OCI-M2 (cell line): ENCODE measurements around the gene UROS.

Source experiments
- DNase-seq: peaks from one replicate; lab custom pipeline; 2025; ENCODE audit not compliant: unreplicated experiment; lab: John Stamatoyannopoulos, UW

The UROS gene

DNA sequence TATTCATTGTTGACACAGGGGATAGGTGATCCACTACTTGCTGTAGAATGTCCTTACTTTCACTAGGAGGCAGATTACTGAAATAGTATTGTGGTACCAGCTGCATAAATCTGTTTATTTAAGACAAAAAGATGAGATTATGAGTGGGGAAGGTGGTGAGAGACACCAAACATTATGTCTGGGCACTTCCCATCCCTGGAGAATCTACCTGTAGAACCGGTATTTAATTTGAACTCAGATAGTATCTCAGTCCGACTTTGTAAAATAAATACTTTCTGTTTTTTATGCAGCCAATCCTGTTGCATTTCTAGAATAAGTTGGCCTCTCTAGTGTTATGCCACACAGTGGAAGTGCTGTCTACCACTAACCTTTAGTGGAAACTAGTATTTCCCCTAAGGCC lies 13.7 kb upstream of the UROS start:
- DNase-seq: no peak

- no peak for DNase-seq
Observed at GRCh38 chr10:125828311-125828710, 5.3 kb upstream of the UROS start.

DNA sequence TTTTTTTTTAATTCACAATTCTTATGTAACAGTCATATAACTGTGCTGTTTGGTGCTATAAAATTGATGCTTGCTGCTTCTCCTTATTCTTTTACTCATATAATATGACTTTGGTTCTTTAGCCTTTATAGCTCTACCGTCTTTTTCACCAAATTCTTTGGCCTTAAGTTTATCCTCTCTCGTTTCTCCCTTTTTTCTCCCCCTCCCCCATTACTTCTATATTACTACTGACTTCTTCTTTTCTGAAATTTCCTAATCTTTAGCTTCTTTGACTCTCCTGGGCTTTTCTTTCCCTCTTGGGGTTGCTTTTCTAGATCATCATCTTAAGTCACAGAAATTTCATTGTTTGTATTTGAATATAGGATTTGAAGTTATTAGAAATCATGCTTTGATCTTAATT lies 4.1 kb upstream of the UROS start:
- no peak for DNase-seq

GRCh38 chr10:125824736-125825135 lies 1.7 kb upstream of the UROS start:
- no peak for DNase-seq

GRCh38 chr10:125823663-125824251 lies 699 bp upstream of the UROS start:
- no peak for DNase-seq

DNA sequence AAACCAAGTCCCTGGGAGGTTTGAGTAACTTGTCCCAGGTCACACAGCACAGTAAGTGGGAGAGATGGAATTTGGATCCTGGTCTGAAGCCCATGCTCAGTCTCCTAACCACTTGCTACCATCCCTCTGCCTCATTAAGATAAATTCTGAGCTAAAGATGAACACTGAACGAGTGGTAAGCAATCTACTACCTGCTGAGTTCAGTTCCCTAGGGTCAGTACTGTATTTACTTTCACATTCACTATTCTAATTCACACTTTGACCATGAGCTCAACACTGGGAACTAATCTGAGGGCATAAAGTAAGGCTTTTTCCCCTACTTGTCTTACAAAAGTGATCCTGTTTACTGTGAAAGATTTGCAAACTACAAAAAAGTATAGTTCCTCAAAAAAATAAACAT lies 2.4 kb downstream of the UROS start:
- DNase-seq: no peak

DNA sequence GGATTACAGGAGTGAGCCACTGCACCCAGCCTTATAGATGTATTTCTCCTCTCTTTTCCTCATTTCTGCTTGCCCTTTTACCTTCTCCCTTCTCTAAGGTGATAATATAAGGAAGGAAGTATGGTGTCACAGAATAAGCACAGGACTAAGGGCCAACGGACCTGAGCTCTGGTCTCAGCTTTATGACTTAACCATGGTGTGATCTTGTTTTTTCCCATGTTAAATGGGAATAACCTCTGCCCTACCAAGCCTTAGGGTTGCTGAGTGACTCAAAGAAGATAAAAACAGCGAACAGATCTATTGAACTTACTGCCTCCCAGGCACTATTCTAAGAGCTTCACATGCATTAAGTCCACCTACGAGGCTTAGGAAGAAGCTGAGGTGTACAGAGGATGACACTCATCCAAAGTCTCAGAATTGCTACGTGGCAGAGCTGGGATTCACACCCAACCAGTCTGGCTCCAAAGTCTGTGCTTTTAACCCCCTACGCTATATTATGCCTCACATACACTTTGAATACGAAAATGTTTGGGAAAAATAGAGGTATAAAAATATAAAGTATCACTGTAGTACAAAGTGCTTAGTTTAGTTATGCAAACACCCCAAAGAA lies 5.6 kb downstream of the UROS start:
- DNase-seq: no peak

- peak; percentile 76 for DNase-seq
Observed at GRCh38 chr10:125816548-125816947, 6.5 kb downstream of the UROS start.

DNA sequence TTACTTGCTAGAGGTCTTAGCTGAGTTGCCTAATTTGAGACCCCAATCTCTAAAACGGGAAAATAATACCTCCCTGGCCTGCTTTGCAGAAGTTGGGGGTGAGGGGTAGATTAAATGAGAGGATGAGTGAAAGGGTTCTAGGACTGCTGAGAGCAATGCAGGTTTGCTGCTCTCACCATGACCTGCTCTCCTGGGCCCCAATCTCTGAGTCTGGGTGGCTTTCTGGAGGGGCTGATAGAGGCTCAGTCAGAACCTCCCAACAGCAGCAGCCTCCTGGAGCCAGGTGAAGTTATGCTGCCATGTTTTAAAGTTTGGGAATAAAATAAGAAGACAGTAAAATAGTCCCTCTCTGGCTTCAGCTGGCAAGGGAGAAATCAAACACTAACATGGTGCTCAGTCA lies 7.3 kb downstream of the UROS start:
- DNase-seq: no peak

DNA sequence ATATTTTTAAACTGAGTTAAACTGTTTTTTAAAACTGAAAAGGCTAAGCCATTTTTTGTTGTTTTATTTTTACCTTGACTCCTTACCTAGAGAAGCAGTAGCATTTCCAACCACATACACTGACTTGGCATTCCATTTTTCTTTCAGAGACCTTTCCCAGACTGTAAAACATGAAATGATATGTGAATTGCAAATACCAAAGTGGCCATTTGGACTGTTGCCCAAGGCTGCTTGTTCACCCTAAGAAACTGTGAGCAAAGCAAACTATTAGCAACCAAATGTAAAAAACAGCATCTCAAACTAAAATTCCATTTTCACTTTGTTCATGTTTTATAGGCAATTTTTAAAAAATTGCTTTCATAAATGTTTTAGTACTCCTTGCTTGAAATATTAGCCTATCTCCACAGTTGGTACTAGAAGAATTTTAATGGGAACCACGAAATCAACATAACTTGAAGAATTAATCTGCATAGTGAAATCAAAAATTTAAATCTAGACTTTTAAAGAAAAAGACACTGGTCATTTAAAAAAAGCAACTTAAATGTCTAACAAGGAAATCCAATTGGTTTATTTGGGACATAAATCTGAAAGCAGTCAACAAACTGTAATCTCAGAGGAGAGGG lies 10.8 kb downstream of the UROS start:
- no peak for DNase-seq

DNA sequence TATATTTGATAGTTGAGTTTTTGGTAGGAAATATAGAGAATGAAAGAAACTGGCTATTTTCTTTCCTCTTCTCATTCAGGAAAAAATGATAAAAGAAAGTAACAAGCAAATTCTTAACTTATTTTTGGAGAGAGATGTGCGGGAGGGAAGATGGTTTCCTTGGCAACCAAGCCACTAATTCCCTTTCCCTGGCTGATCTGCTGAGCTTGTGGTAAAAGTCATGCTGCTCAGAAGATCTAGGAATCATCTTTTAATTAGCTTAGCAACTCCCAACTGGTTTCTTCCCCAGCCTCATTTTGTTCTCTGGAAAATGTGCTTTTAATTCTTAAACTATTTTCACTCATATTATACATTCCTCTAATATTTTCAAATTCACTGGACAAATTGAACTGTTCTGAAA lies 11.8 kb downstream of the UROS start:
- no peak for DNase-seq

DNA sequence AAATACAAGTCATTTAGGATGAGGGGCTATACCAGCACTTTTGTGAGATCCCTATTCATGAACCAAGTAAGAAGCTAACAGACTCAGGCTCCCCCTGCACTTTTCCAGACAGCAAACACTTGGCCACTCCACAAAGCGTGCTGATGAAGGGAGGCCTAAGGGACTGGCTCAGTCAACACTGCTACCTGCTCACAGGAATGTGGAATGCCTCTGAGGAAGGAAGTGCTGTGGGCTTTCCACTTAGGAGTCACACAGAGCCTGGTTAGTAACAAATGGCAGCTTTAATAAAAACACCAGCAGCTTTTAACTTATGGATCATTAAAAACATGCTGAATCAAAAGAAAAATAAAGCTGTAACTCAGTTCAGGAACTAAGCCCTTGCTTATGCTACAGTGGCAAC lies 15.0 kb downstream of the UROS start:
- DNase-seq: no peak

DNA sequence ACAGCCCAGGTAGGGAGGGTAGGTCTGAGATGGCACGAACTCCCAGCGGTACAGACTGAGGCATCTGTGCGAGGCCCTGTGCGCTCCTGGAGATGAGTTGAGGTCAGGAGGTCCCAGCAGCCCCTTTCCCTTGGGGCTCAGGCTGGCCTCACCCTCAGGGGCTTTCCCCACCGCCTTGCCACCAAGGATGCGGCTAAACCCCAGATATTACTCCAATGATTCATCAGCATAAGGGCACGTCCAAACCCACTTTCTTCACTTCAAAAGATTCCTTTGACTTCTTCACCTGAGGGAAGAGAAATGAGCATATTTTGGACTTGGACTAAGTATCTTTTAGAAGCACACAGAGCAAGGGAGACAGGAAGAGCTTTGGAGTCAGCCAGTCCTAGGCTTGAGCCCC lies 20.3 kb downstream of the UROS start:
- DNase-seq: no peak

GRCh38 chr10:125802131-125802530 lies 20.9 kb downstream of the UROS start:
- DNase-seq: no peak

GRCh38 chr10:125801574-125801973 lies 21.5 kb downstream of the UROS start:
- no peak for DNase-seq

DNA sequence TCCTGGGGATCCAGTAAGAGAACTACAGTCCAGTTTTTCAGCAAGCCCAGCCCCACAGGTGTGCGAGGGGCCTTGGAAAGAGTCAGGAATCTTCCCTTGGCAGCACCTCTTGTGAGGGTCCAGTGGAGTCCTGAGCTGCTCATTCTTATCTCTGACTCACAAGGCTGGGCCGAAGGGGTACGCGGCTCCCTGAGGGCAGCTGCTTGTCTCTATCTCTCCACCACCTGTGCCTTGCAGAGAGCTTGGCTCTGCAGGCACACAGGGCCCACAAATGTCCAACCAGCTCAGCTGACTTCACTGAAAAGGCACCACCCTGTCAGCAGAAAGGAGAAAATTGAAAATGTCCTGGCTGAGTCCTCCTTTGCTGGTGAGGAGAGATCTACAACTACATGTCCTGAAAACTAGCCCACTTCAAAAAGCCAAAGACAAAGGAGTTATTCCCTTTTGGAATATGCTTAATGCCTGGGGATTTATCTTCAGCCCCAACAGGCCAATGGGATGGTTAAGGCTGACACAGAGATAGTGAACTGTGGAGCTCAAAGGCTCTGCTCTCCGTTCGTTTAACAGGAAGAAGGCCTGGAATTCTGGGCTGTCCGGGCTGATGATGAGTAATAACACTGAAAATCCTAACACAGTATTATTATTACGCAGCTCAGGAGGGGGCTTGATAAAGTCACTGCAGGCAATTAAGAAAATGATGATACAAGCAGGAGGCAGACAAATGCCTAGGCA lies 23.4 kb downstream of the UROS start:
- no peak for DNase-seq

DNA sequence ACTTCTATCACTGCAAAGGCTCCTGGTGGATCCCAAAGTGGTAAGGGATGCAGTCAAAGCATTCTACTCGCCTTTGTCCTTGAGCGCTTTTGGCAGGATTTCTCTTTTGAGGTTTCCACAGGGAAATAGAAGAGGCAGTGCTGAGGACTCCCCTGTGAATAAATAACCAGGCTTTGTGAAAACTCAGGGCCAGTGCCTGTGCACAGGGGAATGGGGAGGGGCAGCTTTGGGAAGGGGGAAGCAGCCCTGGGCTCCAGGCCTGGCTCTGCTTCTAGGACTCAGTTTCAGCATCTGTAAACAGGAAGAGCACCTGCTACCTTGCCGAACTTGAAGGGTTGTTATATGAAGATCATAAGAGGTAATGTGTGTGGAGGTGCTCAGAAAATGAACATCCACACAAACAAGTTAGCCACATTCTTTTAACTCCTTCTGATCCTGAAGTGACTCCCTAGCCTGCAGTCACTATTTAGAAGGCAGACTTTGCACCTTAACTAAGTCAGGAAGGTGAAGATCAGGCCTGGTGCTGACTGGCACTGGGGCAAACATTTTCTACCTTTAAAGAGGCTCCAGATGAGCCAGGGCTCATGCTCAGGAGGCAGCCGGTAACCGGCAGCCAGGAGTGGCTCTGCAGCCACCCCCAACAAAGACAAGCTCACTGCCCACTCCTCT lies 24.9 kb downstream of the UROS start:
- DNase-seq: no peak

DNA sequence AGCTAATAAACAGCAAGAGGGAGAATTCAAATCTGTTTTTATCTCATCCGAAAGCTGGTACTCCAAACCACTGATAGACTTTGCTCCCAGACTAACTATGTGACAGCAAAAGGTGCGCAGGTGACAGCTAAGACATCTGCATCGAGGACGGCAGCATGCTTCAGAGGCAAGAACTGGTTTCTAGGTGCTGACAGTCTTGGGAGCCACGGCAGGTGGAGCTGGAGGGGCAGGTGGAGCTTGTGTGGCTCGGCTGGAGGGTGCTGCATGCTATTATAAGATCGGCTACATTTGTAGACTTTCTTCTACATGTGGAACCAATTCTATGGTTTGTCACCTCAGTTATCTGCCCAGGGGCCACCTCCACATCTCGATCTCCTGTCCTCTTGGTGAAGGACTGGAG lies 25.6 kb downstream of the UROS start:
- DNase-seq: no peak

DNA sequence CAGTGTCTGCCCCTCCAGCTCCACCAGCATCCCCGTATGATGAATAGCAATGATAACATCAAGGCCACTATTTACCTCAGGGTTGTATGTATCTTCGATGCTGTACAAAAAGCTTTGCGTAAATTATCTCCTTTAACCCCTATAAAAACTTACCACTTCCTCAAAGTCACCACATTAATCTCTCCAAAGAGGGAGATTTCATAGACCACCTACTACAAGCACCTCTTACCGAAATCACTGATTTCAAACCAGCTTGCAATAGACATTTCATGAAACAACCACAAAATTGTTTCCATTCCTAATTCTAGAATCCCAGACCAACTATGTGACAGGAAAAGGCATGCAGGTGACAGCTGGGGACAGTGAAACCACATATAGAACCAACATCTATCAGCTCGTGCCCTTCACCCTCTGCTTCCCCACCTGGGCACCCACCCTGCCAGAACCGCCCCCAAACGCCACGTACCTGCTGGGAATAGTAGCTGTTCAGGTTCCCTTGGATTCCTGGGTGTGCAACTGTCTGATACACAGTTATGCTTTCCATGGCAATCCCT lies 27.3 kb downstream of the UROS start:
- no peak for DNase-seq

- DNase-seq: no peak
Observed at GRCh38 chr10:125795128-125795527, 27.9 kb downstream of the UROS start.
